Epithelial cell of esophagus (primary cell): ENCODE measurements around the gene EFNA4.

Experiments
- DNase-seq: peaks from one replicate; pipeline ENCODE4 v3.0.0; 2010; ENCODE audit warnings: low read depth
- H3K4me3 ChIP-seq: 2 replicates; pipeline ENCODE4 v1.5.1; 2011; ENCODE audit warnings: mild to moderate bottlenecking, low read length, control low read depth
- TF ChIP-seq, protein P1 (sequence below): IDR thresholded peaks from 2 replicates; pipeline ENCODE4 v1.5.1; 2011; ENCODE audit warnings: low read depth, mild to moderate bottlenecking, low read length, control low read depth, inconsistent platforms; ENCODE audit not compliant: insufficient read depth; ENCODE audit errors: missing control alignments

The EFNA4 gene

DNA sequence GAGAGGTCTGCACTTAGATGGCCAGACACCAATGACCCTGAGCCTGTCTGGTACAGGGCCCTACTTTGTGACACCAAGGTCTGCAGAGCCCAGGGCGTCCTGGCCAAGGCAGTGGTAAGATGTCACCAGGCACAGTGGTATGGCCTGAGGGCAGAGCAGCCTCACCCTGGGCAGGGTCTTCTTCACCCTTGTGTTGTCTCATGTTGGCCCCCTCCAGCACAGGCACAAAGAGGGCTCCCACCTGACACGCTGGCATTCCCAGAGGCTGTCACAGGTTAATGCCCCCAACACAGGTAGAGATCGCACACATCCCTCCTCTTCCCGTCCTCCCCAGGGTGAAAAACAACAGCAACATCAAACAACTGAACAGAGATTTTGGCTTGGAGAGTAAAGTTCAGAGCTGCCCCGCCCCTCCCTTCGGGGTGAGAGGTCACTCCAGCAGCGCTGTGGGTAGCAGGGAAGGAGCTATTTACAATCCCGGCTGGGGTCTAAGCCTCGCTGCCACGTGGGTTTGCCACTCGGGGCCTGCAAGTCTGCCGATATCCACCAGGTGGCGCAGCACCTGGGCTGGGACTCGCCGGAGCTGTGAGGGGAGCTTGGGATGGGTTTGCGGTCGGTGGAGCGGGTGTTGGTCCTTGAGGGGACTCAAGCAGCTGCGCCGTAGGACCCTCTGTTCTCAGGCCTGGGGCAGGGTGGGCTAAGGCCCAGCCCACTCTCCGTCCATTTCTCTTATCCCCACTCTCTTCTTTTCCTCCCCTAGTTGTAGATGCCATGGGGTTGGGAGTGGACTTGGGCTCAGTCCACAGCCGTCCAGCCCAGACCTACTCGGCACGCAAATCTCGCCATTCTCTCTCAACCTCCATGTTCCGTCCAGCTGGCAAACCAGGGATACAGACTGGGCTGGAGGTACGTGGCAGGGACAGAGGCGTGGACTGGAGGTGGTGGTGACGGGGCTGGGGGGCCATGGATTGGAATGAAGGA is 27.8 kb downstream of the EFNA4 start:
- TF ChIP-seq, protein P1, sequence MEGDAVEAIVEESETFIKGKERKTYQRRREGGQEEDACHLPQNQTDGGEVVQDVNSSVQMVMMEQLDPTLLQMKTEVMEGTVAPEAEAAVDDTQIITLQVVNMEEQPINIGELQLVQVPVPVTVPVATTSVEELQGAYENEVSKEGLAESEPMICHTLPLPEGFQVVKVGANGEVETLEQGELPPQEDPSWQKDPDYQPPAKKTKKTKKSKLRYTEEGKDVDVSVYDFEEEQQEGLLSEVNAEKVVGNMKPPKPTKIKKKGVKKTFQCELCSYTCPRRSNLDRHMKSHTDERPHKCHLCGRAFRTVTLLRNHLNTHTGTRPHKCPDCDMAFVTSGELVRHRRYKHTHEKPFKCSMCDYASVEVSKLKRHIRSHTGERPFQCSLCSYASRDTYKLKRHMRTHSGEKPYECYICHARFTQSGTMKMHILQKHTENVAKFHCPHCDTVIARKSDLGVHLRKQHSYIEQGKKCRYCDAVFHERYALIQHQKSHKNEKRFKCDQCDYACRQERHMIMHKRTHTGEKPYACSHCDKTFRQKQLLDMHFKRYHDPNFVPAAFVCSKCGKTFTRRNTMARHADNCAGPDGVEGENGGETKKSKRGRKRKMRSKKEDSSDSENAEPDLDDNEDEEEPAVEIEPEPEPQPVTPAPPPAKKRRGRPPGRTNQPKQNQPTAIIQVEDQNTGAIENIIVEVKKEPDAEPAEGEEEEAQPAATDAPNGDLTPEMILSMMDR = peak; percentile 95
- DNase-seq = peak; percentile 68

DNA sequence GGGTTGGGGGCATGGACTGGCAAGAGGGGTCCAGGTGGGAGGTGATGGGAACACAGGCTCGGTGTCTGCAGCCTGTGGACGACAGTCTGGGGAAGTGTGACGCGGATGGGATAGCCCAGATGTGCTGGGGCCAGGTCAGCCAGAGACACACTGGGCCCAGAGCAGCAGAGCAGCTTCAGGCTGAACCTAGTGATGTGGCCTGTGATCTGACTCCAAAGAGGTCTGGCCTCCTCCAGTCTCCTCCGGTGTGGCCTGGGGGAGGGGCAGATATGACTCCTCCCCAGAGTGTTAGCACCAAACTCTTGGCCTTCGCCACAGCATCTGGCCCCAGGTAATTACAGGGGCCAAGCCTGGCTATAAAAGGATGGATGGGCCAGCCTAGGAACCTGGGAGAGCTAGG is 28.6 kb downstream of the EFNA4 start:
- no peak for DNase-seq
- TF ChIP-seq, protein P1 = no peak

More for the DNA sequence above, 27.8 kb downstream of the EFNA4 start:
- H3K4me3 ChIP-seq = no peak overlapping the region

DNA sequence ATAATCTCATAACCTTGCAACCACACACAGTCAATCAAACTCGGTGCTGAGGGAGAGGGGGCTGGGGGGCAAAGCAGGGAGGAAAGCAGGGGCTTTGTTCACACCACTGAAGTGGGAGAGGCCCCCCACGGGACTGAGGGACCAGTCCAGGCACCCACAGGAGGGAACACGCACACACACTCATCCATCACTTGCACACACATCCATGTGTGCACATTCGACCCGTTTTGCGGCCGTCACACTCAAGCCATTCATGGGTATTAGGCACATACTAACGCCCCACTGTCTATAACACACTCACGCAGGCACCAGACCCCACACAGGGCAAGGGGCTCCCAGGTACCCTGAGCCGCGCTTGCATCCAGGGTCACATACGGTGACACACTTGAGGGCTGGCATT is 29.1 kb downstream of the EFNA4 start:
- H3K4me3 ChIP-seq = no peak overlapping the region
- TF ChIP-seq, protein P1 = no peak
- no peak for DNase-seq

More for the DNA sequence above, 28.6 kb downstream of the EFNA4 start:
- no peak overlapping the region for H3K4me3 ChIP-seq

DNA sequence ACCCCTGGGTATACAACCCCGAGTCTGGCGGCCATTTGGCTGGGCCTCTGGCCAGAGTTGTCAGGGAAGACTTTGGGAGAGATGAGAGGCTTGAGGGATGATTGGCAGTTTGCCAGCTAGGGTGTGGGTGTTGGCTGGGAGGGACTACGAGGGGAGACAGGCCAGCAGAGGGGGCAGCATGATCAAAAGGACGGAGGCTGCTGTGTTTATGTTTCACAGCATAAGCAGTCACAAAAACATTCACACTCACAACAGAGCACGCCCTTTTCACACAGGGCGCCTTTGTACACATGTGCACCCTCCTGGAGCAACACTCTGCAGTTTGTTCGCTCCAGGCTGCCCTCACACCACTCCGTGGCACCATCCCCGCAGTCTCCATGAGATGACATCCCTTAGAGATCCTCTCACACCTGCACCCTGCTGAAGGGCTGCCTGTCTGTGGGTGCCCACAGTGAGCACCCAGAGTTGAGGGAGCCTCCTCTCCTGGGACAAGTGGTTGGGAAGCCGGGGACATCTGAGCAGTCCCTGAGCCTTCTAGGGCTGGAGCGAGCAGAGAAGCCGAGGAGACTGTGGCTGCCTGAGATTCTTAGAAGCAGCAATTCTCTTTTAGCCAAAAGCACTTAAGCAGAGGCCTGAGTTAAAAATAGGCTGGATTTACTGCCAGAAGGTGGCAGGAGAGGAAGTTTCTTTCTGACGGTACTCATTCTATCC is 30.5 kb downstream of the EFNA4 start:
- peak; percentile 68 for DNase-seq
- TF ChIP-seq, protein P1 = peak; percentile 64
- no peak overlapping the region for H3K4me3 ChIP-seq

DNA sequence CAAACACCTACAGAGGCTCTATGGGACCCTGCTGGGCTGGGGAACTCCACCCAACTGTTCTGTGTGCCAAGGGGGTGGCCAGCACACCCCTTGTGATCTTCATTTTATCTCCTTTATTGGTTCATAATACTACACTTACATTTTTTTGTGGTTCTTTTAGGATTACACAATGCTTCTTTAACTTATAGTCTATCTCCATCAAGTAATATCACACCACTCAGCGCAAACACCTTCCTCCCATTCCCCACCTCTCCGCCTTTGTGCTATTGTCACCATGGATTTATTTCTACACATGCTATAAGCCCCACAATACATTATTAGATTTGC is 31.0 kb downstream of the EFNA4 start:
- DNase-seq = no peak
- TF ChIP-seq, protein P1 = no peak
- no peak overlapping the region for H3K4me3 ChIP-seq

DNA sequence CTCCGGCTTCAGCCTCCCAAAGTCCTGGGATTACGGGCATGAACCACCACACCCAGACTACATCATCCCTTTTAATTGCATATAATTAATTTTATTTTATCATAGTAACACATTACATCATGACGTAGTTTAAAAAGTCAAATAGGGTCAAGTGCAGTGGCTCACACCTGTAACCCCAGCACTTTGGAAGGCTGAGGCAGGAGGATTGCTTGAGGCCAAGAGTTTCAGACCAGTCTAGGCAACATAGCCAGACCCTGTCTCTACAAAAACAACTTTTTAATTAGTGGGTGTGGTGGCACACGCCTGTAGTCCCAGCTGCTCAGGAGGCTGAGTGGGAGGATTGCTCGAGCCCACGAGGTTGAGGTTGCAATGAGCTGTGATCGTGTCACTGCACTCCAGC is 35.8 kb downstream of the EFNA4 start:
- DNase-seq = no peak
- TF ChIP-seq, protein P1 = no peak
- no peak overlapping the region for H3K4me3 ChIP-seq
